Measurements from ENCODE around the gene POF1B. TPM values are rescaled to one million over a fixed set of nuclear protein-coding genes. Genes with fewer than 3 reads are reported as not detected.

The POF1B gene
- total RNA-seq, 1 donor from 2014 or later, result 3.4 TPM

GRCh38 chrX:85381602-85382001, 2.1 kb upstream of the POF1B start:
- no peak for TF ChIP-seq CTCF (IDR thresholded peaks at IDR 0.05)
- intact Hi-C loops (cut with DNase I), result no loop called here
- Histone ChIP-seq H3K27ac (no peak overlapping the region), H3K4me1 (no peaks in the 10 kb centered on the region), H3K4me3 (no peak overlapping the region), H3K9me3 (no peaks in the 10 kb centered on the region), H3K36me3 (no peaks in the 10 kb centered on the region), H3K27me3 (no peaks in the 10 kb centered on the region)
- no peak for ATAC-seq
- no peak for DNase-seq

GRCh38 chrX:85378461-85378860, 1.0 kb downstream of the POF1B start:
- H3K27ac ChIP-seq, result no peak overlapping the region
- H3K36me3 ChIP-seq, result no peaks in the 10 kb centered on the region
- H3K27me3 ChIP-seq, result no peaks in the 10 kb centered on the region
- no peak for TF ChIP-seq CTCF (IDR thresholded peaks at IDR 0.05)
- H3K9me3 ChIP-seq, result no peaks in the 10 kb centered on the region
- H3K4me1 ChIP-seq, result no peaks in the 10 kb centered on the region
- intact Hi-C loops (cut with DNase I), result no loop called here
- ATAC-seq, result no peak
- H3K4me3 ChIP-seq, result no peak overlapping the region
- DNase-seq, result no peak

GRCh38 chrX:85375333-85375738, 4.1 kb downstream of the POF1B start:
- no peak for TF ChIP-seq CTCF (IDR thresholded peaks at IDR 0.05)

GRCh38 chrX:85365370-85365995, 14.0 kb downstream of the POF1B start:
- TF ChIP-seq CTCF (IDR thresholded peaks at IDR 0.05), result no peak
- DNase-seq (no peak), ATAC-seq (no peak)
- intact Hi-C loops (cut with DNase I), result no loop called here
- Histone ChIP-seq H3K4me3 (no peak overlapping the region), H3K27ac (no peak overlapping the region), H3K9me3 (no peaks in the 10 kb centered on the region), H3K36me3 (no peaks in the 10 kb centered on the region), H3K27me3 (no peaks in the 10 kb centered on the region), H3K4me1 (no peaks in the 10 kb centered on the region)

More at GRCh38 chrX:85375333-85375738, 4.1 kb downstream of the POF1B start:
- no peak overlapping the region for H3K27ac ChIP-seq
- no peak overlapping the region for H3K4me3 ChIP-seq
- ATAC-seq (no peak), DNase-seq (no peak)
- no peaks in the 10 kb centered on the region for H3K9me3 ChIP-seq
- intact Hi-C loops (cut with DNase I), result no loop called here
- no peaks in the 10 kb centered on the region for H3K4me1 ChIP-seq
- H3K27me3 ChIP-seq, result no peaks in the 10 kb centered on the region
- H3K36me3 ChIP-seq, result no peaks in the 10 kb centered on the region

- Histone ChIP-seq H3K27ac (no peak overlapping the region), H3K36me3 (no peaks in the 10 kb centered on the region), H3K4me1 (no peaks in the 10 kb centered on the region), H3K9me3 (no peaks in the 10 kb centered on the region), H3K4me3 (no peak overlapping the region), H3K27me3 (no peaks in the 10 kb centered on the region)
- no peak for TF ChIP-seq CTCF (IDR thresholded peaks at IDR 0.05)
- intact Hi-C loops (cut with DNase I), result no loop called here
- ATAC-seq (no peak), DNase-seq (no peak)
These were observed 20.4 kb downstream of the POF1B start for GRCh38 chrX:85359051-85359450.

- intact Hi-C loops (cut with DNase I), result no loop called here
- no peak for DNase-seq
- ATAC-seq, result no peak
- no peak overlapping the region for H3K4me3 ChIP-seq
- H3K4me1 ChIP-seq, result no peaks in the 10 kb centered on the region
- H3K9me3 ChIP-seq, result no peaks in the 10 kb centered on the region
- H3K36me3 ChIP-seq, result no peaks in the 10 kb centered on the region
- no peak overlapping the region for H3K27ac ChIP-seq
- H3K27me3 ChIP-seq, result no peaks in the 10 kb centered on the region
- no peak for TF ChIP-seq CTCF (IDR thresholded peaks at IDR 0.05)
These were observed 33.9 kb downstream of the POF1B start for GRCh38 chrX:85345523-85345922.

All from upper lobe of right lung (tissue), 1 donor.